DMS153 treated with DMSO at 0.1 percent for 48 hours (cell line): ENCODE results near the gene TDP2.
"Not testable (repeated sequence)": the region's sequence is repeated elsewhere in the genome, so short reads cannot be mapped to it uniquely, and the experiment has no call there.

Experiments used
- DNase-seq: peaks from one replicate; lab custom pipeline; 2025; ENCODE audit not compliant: unreplicated experiment; lab: John Stamatoyannopoulos, UW

The TDP2 gene

GRCh38 chr6:24655215-24655614, 11.5 kb downstream of the TDP2 start:
- no peak for DNase-seq

DNA sequence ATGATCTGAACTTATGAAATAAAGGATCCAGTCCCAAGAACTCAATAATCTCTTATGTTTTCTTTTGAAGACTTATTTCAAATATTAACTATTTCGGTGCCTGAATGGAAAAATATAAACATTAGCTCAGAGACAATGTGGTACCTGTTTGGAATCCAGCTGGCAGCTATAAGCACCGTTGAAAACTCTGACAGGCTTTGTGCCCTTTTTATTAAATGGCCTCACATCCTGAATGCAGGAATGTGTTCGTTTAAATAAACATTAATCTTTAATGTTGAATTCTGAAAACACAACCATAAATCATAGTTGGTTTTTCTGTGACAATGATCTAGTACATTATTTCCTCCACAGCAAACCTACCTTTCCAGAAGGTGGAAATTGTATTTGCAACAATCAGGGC, 16.3 kb downstream of the TDP2 start:
- no peak for DNase-seq

- DNase-seq: no peak
Measured at GRCh38 chr6:24649691-24650090, 17.0 kb downstream of the TDP2 start.

GRCh38 chr6:24648276-24648675, 18.4 kb downstream of the TDP2 start:
- no peak for DNase-seq

GRCh38 chr6:24646771-24647170, 19.9 kb downstream of the TDP2 start:
- DNase-seq: no peak

DNA sequence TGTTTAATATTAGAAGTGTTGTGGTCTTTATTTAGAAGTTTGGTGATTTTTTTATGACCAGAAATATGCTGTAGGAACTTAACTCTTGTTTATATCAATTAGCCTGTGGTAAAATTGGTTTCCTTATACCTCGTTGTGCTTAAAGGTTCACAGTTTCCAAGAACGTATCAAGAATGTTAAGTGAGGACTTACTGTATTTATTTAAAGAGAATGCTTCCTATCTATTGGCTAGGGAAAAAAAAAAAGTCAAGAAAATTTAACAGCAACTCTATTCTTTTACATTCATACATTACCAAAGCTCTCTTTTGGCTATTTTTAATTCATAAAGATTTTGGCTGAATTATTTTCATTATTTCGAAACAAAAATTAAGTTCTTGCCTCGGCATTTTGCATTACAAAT, 22.3 kb downstream of the TDP2 start:
- DNase-seq: no peak

DNA sequence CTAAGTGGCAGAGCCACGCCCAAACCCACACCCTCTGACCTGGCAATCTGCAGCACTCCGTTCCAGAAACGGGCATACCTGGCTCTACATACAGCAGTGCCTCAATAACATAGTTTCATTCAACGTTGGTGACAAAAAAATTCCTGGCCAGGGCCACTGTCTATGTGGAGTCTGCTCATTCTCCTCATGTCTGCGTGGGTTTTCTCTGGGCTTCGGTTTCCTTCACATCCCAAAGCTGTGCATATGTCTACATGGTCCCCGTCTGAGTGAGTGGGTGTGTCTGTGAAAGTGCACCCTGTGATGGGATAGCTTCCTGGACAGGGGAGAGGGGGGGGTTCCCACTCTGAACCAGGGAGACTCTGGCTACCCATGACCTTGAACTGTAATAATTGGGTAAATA, 22.8 kb downstream of the TDP2 start:
- no peak for DNase-seq

- no peak for DNase-seq
Measured at GRCh38 chr6:24642061-24642460, 24.6 kb downstream of the TDP2 start.

GRCh38 chr6:24640631-24641030, 26.1 kb downstream of the TDP2 start:
- DNase-seq: not testable (repeated sequence)

DNA sequence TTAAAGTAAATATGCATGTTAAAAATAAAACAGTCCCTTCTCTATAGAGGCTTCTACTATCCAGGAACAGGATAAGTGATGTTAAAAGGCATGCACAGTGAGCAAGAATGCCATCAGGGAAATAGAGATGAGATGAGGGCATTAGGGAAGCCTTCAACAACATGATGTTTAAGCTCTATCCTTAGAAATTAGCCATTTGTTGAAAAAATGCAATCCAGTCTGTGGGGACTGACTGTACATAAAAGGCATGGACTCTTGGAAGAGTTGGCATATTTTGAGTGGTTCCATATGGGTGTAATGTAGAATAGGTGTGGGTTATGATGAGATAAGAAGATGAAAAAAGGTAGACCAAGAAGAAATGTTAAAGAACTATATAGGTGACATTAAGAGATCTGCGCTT, 26.5 kb downstream of the TDP2 start:
- DNase-seq: no peak

DNA sequence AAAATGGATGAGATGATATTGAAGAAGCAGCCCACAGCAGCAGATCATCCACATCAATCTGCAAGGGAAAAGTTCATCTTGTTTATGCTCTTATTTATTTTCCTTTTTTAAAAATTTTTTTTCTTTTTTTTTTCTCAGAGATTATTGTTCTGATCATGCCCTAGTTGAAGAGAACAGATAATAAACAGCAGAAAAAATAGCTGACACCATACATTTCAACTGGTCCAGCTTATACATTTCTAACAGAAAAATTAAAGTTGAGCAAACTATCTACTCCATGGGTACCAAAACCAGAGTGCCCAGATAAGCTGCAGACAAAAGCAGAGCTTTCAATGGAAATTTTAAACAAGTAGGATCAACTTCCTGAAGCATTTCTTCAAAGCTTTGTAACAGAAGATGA, 30.0 kb downstream of the TDP2 start:
- DNase-seq: no peak

- DNase-seq: no peak
Measured at GRCh38 chr6:24632573-24632972, 34.1 kb downstream of the TDP2 start.

DNA sequence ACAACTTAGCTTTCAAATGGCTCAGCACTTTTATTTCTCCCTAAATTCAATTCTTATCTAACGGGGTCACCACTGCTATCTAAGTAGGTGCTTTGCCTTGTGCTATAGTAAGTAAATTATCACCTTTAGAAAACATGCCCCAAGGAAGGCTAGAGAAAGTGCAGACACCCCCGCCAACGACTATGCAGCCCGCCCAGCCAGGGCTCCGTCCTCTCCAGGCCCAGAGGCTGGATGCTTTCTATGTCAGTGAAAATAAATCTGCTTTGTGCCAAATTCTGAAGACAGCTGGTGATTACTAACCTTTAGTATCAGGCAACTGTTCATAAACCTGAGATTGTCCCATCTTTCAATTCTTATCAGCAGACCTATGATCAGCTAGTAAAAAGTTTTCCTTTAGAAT, 35.0 kb downstream of the TDP2 start:
- no peak for DNase-seq

DNA sequence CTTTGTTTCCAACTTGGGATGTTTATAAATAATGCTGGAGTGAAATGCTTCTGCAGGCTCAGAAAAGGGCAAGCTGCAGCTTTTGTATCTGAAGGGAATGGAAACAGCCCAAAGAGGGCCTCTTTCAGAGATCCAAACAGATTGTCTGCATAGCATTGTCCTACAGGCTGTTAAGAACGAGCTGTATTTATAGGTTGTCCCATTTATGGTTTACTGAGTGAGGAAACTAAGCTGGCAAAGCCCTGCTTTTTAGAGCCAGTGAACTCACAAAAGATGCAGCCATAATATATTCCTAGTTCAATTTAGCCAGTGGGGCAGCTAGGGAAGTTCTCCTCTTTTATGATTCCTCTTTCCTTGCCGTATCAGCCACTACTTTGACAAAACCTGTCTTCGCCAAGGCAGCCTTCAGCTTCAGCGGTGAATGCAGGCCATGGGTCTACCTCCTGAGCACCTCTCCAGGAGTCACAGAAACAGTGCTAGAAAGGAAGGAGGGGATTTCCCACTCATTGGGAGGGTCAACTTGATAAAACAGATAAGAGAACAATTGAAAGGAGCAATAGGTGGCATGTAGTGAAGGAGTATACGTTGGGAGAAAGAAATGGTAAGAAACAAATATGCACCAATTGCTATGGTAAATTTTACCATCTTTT, 35.7 kb downstream of the TDP2 start:
- DNase-seq: no peak

- DNase-seq: no peak
Measured at GRCh38 chr6:24621626-24622289, 44.9 kb downstream of the TDP2 start.

DNA sequence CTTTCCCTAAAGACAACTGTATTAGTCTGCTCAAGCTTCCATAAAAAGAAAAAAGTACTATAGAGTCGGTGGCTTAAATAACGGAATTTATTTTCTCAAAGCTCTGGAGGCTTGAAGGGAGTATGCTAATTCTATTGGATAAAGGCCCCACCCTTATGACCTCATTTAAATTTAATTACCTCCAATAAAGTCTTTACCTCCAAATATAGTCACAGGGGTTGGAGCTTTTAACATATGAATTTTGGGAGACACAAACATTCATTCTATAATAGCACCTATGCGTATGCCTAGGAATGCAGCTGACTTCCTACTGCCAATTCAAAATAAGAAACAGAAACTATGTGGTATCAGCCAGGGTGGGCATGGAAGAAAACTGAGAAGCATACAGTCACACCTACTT, 46.1 kb downstream of the TDP2 start:
- no peak for DNase-seq

DNA sequence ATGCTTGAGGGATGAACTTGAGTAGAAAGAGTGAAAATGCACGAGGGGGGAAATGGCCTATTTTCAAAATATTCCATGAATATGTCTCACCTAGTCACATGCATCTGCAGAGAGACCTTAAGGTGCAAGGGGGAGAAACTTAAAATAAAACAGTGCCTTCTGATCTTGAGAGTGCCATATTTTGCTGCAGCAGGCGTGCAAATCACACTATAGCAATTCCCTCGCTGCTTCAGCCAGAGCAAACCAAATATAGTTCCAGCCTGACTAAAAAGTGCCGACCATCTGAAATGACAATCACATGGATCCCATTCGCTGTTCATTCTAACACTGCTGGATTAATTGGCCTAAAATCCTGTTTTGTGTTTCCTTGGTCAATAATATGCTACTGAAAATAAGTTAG, 47.0 kb downstream of the TDP2 start:
- no peak for DNase-seq

DNA sequence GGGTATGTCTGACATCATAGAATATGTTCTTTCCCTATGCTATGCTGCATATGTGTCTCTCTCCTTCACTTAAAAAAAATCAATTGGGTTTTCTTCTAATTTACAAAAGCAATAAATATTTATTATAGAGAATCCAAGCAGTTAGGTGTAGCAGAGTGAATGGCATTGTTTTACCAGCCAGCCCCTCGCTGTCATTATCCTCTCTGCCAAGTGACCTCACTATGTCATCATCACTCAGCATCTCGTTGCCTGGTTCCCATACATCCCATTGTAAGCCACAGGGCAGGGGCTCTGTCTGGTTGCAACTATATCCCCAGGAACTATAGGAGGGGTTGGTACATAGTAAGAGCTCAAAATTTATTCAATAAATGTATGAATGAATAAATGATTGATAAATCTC, 52.1 kb downstream of the TDP2 start:
- DNase-seq: no peak

DNA sequence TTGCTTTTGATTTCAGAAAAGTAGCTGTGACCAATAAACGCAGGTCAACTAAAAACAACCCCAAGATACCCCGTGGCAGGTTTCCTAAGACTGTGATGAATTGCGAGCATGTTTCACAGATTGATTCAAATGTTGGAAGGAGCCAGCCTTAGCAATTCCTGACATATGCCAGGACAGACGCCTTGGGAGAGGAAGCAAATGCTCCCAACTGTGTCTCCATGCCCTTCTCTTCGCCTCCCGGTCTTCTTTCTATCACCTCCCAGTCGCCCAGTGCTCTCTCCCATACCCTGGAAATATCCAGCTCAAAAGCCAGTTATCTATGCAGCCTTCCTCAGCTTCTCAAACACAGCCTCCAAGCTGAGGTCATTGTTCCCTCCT, 52.7 kb downstream of the TDP2 start:
- DNase-seq: no peak

DNA sequence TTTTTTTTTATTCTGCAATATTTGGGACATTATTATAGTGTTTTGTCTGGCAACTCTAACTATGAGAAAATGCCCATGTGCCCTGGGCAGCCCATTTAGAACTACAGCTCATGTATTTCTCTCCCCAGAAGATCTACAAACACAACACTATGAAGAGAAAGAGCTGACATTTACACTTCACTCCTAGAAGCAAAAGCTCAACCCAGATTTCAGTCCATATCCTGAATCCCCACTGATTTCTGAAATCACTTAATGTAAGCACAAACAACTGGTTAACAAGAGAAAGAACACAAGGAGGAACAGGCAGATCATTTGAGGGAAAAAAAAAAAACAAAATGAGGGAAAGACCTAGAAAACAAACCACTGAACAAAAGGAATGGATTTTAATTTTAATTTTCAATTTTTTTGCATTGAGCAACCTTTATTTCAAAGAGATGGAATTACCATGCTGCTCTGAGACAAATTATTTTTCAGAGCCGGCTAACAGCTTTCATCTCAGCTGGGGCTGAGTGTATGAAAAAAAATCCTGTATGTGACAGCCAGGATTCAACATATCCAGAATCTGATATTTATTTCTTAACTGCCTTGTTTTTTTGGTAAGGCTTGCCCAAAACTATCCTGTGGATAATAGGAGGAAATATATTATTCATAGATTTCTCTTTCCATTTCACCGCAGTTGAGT, 53.2 kb downstream of the TDP2 start:
- no peak for DNase-seq

GRCh38 chr6:24610672-24611071, 56.0 kb downstream of the TDP2 start:
- no peak for DNase-seq

DNA sequence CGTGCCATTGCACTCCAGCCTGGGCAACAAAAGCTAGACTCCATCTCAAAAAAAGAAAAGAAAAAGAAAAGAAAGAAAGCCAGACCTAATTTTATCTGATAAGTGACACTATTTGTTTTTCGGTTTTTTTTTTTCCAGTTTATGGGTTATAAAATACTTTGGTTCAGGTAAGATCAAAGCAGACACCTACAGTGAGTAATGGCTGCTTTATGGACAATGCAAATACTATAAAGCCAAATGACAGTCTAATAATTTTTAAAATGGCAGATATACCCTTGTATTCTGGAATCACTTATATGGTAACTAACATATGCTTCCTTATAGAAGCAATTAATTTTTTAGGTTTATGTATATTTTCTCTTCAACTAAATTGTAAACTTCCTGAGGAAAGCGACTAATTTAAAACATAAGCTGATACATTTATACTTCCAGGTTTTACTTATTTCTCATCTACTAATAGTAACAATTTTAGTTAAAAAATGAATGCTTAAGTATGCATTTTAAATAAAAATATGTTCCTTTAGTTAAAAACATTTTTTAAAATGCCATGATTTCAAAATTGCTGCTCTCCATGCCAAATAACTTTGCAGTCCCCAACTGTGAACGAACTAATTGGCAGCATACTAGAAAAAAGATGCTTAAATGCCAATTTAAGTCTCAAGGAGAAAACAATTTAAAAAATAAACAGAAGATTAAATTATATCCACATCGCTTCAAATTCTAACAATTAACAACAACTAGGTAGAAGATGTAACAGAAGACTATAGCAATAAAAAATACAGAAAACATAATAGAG, 59.2 kb downstream of the TDP2 start:
- DNase-seq: no peak
